OCI-LY3 (cell line): Measurements from ENCODE around the gene SLX9.

Experiments used
- H2AFZ ChIP-seq: fragments of 200-600, 300-600 bp; shearing (Covaris generic); 2 replicates; pipeline ENCODE4 v1.6.0; 2014; ENCODE audit warnings: antibody characterized with exemption, low read depth, low read length
- H3K27ac ChIP-seq: fragments of 200-600, 300-600 bp; sonication (generic); 2 replicates; pipeline ENCODE4 v1.5.1; 2014; ENCODE audit warnings: mild to moderate bottlenecking, low read length, moderate library complexity, mixed read lengths
- H3K27me3 ChIP-seq: fragments of 200-600, 300-600 bp; sonication (generic); 2 replicates; pipeline ENCODE4 v1.6.1; 2014; ENCODE audit warnings: low read depth, low read length, mixed read lengths
- H3K36me3 ChIP-seq: fragments of 200-600, 300-600 bp; sonication (generic); replicated peaks from 2 replicates; pipeline ENCODE3; 2014; ENCODE audit warnings: low read depth, low read length, mixed read lengths
- H3K4me1 ChIP-seq: fragments of 300-600, 200-600 bp; sonication (generic); 2 replicates; pipeline ENCODE4 v1.6.1; 2014; ENCODE audit warnings: low read length, mixed read lengths
- H3K4me2 ChIP-seq: fragments of 200-600, 300-600 bp; sonication (generic); 2 replicates; pipeline ENCODE4 v1.6.1; 2014; ENCODE audit warnings: low read length, mixed read lengths
- H3K4me3 ChIP-seq: fragments of 300-600, 200-600 bp; sonication (generic); 2 replicates; pipeline ENCODE4 v1.5.1; 2014; ENCODE audit warnings: antibody characterized with exemption, mild to moderate bottlenecking, low read length, moderate library complexity
- H3K79me2 ChIP-seq: fragments of 300-600, 200-600 bp; shearing (Covaris generic); 2 replicates; pipeline ENCODE4 v1.6.1; 2014; ENCODE audit warnings: mild to moderate bottlenecking, low read length, mixed read lengths
- H3K9ac ChIP-seq: fragments of 300-600, 200-600 bp; shearing (Covaris generic); 2 replicates; pipeline ENCODE4 v1.6.0; 2014; ENCODE audit warnings: mild to moderate bottlenecking, low read length, moderate library complexity
- H3K9me3 ChIP-seq: fragments of 200-600, 300-600 bp; shearing (Covaris generic); 2 replicates; pipeline ENCODE4 v1.6.1; 2014; ENCODE audit warnings: low read length, mixed read lengths; ENCODE audit not compliant: insufficient read depth
- H4K20me1 ChIP-seq: fragments of 200-600, 300-600 bp; sonication (generic); 2 replicates; pipeline ENCODE4 v1.6.1; 2016; ENCODE audit warnings: low read length, mixed read lengths; ENCODE audit not compliant: insufficient read depth
- EZH2phosphoT487 ChIP-seq: fragments of 200-600 bp; shearing (Covaris generic); IDR thresholded peaks from 2 replicates; pipeline ENCODE4 v1.6.1; 2018; ENCODE audit warnings: antibody characterized with exemption, mixed run types, low read depth
- TF ChIP-seq, protein P1 (sequence below): fragments of 200-600, 300-600 bp; sonication (generic); IDR thresholded peaks from 2 replicates; pipeline ENCODE4 v1.5.1; 2014; ENCODE audit warnings: antibody characterized with exemption, low read length, low read depth

SLX9 gene

DNA sequence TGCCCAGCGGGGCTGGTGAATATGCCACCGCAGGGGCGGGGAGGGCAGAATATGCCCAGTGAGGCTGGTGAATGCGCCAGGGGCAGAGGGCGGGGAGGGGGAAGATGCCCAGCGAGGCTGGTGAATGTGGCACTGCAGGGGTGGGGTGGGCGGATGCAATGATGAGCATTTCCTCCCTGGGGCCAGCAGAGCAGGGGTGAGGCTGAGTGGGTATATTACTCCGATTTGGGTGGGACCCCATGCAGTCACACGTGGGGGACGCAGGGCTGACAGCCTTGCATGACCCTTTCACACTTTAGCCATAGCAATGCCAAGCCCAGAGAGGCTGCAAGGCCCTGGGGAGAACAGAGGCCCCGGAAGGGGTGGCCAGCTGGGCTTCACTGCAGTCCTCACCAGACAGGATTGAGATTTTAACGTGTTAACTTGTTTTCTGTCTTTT, 9.3 kb upstream of the SLX9 start:
- Histone ChIP-seq H3K4me1 (peaks cover 43% of the 10 kb centered on the region), H3K9me3 (no peaks in the 10 kb centered on the region), H3K27me3 (peaks cover 19% of the 10 kb centered on the region), H3K9ac (no peak overlapping the region), H3K4me2 (peak overlapping the region; percentile 85), H4K20me1 (no peaks in the 10 kb centered on the region), H3K36me3 (no peaks in the 10 kb centered on the region), H3K79me2 (no peaks in the 10 kb centered on the region), H3K4me3 (peak overlapping the region; percentile 73), H2AFZ (no peak overlapping the region; the same call in 1 of the 2 replicates), H3K27ac (no peak overlapping the region)
- TF ChIP-seq EZH2phosphoT487: no peak
- TF ChIP-seq, protein P1, sequence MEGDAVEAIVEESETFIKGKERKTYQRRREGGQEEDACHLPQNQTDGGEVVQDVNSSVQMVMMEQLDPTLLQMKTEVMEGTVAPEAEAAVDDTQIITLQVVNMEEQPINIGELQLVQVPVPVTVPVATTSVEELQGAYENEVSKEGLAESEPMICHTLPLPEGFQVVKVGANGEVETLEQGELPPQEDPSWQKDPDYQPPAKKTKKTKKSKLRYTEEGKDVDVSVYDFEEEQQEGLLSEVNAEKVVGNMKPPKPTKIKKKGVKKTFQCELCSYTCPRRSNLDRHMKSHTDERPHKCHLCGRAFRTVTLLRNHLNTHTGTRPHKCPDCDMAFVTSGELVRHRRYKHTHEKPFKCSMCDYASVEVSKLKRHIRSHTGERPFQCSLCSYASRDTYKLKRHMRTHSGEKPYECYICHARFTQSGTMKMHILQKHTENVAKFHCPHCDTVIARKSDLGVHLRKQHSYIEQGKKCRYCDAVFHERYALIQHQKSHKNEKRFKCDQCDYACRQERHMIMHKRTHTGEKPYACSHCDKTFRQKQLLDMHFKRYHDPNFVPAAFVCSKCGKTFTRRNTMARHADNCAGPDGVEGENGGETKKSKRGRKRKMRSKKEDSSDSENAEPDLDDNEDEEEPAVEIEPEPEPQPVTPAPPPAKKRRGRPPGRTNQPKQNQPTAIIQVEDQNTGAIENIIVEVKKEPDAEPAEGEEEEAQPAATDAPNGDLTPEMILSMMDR: no peak

DNA sequence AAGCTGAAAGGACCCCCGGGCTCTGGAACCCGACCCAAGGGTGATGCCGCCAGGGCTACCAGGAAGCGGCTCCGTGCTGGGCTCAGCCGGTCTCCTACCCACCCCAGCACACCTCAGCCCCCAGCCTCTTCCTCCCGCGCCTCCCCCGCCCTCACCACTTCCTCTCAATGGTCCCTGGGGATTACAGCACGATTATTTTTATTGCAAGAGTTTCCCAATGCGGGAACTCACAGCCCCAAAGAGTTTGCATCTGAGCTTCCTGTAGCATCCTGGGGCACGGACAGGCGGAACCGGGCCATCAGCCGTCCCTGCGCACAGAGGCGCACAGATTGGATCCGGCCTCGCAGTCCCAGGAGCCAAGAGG, 8.7 kb upstream of the SLX9 start:
- H2AFZ ChIP-seq: peak overlapping the region; percentile 31
- peaks cover 19% of the 10 kb centered on the region for H3K27me3 ChIP-seq

GRCh38 chr21:44931501-44932407, 8.1 kb upstream of the SLX9 start:
- Histone ChIP-seq H3K9ac (peak overlapping the region; percentile 42), H2AFZ (peak overlapping the region; percentile 31; the same call in 1 of the 2 replicates), H3K4me1 (peaks cover 41% of the 10 kb centered on the region), H3K27me3 (peaks cover 19% of the 10 kb centered on the region), H3K36me3 (no peaks in the 10 kb centered on the region), H3K4me3 (peak overlapping the region; percentile 73), H3K4me2 (peak overlapping the region; percentile 85), H3K27ac (no peak overlapping the region), H3K79me2 (no peaks in the 10 kb centered on the region), H3K9me3 (no peaks in the 10 kb centered on the region), H4K20me1 (no peaks in the 10 kb centered on the region)
- TF ChIP-seq, protein P1: no peak
- TF ChIP-seq EZH2phosphoT487: no peak

More for the DNA sequence above, 8.7 kb upstream of the SLX9 start:
- Histone ChIP-seq H3K4me3 (peak overlapping the region; percentile 73), H3K9me3 (no peaks in the 10 kb centered on the region), H3K79me2 (no peaks in the 10 kb centered on the region), H3K4me1 (peaks cover 43% of the 10 kb centered on the region), H3K9ac (peak overlapping the region; percentile 35), H3K27ac (no peak overlapping the region), H4K20me1 (no peaks in the 10 kb centered on the region), H3K36me3 (no peaks in the 10 kb centered on the region), H3K4me2 (peak overlapping the region; percentile 85)
- TF ChIP-seq, protein P1: no peak
- TF ChIP-seq EZH2phosphoT487: no peak

GRCh38 chr21:44932408-44933181, 7.2 kb upstream of the SLX9 start:
- H3K9me3 ChIP-seq: no peaks in the 10 kb centered on the region
- no peaks in the 10 kb centered on the region for H3K36me3 ChIP-seq
- peaks cover 19% of the 10 kb centered on the region for H3K27me3 ChIP-seq
- TF ChIP-seq, protein P1: peak; percentile 43
- TF ChIP-seq EZH2phosphoT487: no peak
- no peak overlapping the region for H3K27ac ChIP-seq
- H3K9ac ChIP-seq: peak overlapping the region; percentile 42
- H2AFZ ChIP-seq: peak overlapping the region; percentile 18; the same call in 1 of the 2 replicates
- H4K20me1 ChIP-seq: no peaks in the 10 kb centered on the region
- peak overlapping the region; percentile 73 for H3K4me3 ChIP-seq
- H3K4me2 ChIP-seq: peak overlapping the region; percentile 85
- no peaks in the 10 kb centered on the region for H3K79me2 ChIP-seq
- H3K4me1 ChIP-seq: peaks cover 32% of the 10 kb centered on the region
